Stimulated activated CD8-positive, alpha-beta memory T cell treated with anti-CD3 and anti-CD28 coated beads, Interleukin-7, amount 100 ng/mL, for 4 hours (primary cell): Measurements from ENCODE around the gene SERP1.
"Not testable (repeated sequence)": the region's sequence is repeated elsewhere in the genome, so short reads cannot be mapped to it uniquely, and the experiment has no call there.

Source experiments
- DNase-seq, 2 donors: peaks; one replicate each; pipeline ENCODE4 v3.0.0-alpha.2; 2020; ENCODE audit warnings: low read depth in 2 of 2

The SERP1 gene

GRCh38 chr3:150538324-150539208 is 7.7 kb downstream of the SERP1 start:
- no peak for DNase-seq

- no peak for DNase-seq
These were observed 11.1 kb downstream of the SERP1 start for GRCh38 chr3:150535204-150535603.

GRCh38 chr3:150531775-150532174 is 14.5 kb downstream of the SERP1 start:
- no peak for DNase-seq

GRCh38 chr3:150528354-150528797 is 17.9 kb downstream of the SERP1 start:
- DNase-seq: no peak

GRCh38 chr3:150527464-150528255 is 18.6 kb downstream of the SERP1 start:
- DNase-seq: no peak

- no peak for DNase-seq
These were observed 22.8 kb downstream of the SERP1 start for GRCh38 chr3:150523538-150523937.

- DNase-seq: no peak
These were observed 24.8 kb downstream of the SERP1 start for GRCh38 chr3:150521463-150521862.

GRCh38 chr3:150520408-150520807 is 25.9 kb downstream of the SERP1 start:
- DNase-seq: no peak

- no peak for DNase-seq
These were observed 27.3 kb downstream of the SERP1 start for GRCh38 chr3:150519026-150519425.

- no peak for DNase-seq
These were observed 31.1 kb downstream of the SERP1 start for GRCh38 chr3:150515210-150515609.

GRCh38 chr3:150511122-150511821 is 35.0 kb downstream of the SERP1 start:
- DNase-seq: no peak

GRCh38 chr3:150509780-150510179 is 36.5 kb downstream of the SERP1 start:
- no peak for DNase-seq

- DNase-seq: no peak
These were observed 37.9 kb downstream of the SERP1 start for GRCh38 chr3:150508401-150508800.

GRCh38 chr3:150504483-150504882 is 41.8 kb downstream of the SERP1 start:
- no peak for DNase-seq

- DNase-seq: no peak
These were observed 42.7 kb downstream of the SERP1 start for GRCh38 chr3:150503402-150504099.

GRCh38 chr3:150500960-150501359 is 45.3 kb downstream of the SERP1 start:
- DNase-seq: not testable (repeated sequence)

- DNase-seq: no peak
These were observed 48.3 kb downstream of the SERP1 start for GRCh38 chr3:150497956-150498355.

- no peak for DNase-seq
These were observed 50.6 kb downstream of the SERP1 start for GRCh38 chr3:150495563-150496168.

GRCh38 chr3:150495149-150495548 is 51.1 kb downstream of the SERP1 start:
- no peak for DNase-seq

- DNase-seq: no peak
These were observed 51.8 kb downstream of the SERP1 start for GRCh38 chr3:150494411-150494977.
